GM12875 (cell line): Measurements from ENCODE around the gene SLC38A8.

Source experiments
- H3K4me3 ChIP-seq: one replicate; pipeline ENCODE4 v1.5.1; 2011; ENCODE audit warnings: low read depth, low read length, control low read depth
- TF ChIP-seq, protein P1 (sequence below): IDR thresholded peaks from 2 replicates; pipeline ENCODE4 v1.5.1; 2011; ENCODE audit warnings: low read depth, mild to moderate bottlenecking, control low read depth, inconsistent platforms, low read length, moderate library complexity, borderline replicate concordance; ENCODE audit not compliant: insufficient read depth

Gene SLC38A8

DNA sequence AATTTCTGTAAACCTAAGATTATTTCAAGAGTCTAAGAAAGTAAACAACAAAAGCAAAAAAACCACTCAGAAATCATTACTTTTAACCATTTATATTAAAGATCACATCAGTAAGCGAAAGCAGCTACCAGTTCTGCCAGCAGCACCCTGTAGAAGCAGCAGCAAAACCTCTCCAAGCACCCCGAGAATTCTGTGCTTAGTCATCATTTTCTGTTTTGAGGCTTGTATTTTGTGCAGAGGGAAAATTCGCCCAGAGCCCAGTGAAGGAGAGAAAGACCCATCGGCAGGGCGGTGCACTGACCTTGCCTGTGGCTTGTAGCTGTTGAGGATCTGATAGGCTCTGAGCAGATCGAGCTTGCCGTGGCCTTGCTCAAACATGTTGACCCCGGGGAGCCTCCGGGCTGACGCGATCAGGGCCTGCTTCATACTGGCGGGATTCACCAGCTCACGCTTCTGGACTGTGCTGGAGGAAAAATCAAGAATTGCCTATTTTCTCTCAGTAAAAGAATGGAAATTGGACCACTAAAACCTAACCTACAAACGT is 38.9 kb upstream of the SLC38A8 start:
- H3K4me3 ChIP-seq = no peak overlapping the region
- TF ChIP-seq, protein P1, sequence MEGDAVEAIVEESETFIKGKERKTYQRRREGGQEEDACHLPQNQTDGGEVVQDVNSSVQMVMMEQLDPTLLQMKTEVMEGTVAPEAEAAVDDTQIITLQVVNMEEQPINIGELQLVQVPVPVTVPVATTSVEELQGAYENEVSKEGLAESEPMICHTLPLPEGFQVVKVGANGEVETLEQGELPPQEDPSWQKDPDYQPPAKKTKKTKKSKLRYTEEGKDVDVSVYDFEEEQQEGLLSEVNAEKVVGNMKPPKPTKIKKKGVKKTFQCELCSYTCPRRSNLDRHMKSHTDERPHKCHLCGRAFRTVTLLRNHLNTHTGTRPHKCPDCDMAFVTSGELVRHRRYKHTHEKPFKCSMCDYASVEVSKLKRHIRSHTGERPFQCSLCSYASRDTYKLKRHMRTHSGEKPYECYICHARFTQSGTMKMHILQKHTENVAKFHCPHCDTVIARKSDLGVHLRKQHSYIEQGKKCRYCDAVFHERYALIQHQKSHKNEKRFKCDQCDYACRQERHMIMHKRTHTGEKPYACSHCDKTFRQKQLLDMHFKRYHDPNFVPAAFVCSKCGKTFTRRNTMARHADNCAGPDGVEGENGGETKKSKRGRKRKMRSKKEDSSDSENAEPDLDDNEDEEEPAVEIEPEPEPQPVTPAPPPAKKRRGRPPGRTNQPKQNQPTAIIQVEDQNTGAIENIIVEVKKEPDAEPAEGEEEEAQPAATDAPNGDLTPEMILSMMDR = no peak

DNA sequence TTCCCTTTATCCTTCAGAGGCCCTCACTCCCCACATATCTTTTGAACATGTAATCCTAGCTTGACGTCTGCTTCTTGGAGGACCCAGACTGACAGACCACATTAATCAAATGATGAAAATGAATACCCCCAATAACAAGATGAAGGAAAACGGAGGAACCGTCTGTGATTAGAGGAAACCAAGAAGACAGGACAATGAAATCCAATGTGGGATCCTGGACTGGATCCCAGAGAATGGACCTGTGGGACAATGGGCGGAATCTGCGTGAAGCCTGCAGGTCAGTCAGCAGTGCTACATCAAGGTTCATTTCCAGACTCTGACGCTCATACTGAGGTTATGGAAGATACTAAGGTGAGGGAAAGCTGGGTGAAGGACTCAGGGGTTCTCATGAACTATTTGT is 38.2 kb upstream of the SLC38A8 start:
- H3K4me3 ChIP-seq = no peak overlapping the region

DNA sequence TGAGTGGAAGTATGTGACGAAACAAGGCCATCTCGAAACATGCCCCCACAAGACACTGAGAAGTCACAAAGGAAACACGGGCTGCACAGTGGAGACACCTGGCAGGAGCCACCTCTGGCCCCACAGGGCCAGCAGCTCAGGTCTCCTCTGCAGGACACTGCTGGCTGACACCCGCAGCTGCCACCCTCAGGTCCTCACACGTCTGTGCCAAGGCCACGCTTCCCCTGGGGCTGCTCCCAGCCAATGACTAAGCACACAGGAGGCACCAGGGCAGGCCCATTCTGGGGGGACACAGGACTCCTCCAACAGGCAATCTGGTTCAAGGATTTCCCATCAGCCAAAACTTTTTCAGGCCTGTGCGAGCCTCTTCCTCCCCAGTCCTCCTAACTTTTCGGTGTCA is 37.8 kb upstream of the SLC38A8 start:
- no peak overlapping the region for H3K4me3 ChIP-seq
- TF ChIP-seq, protein P1 = no peak

More for the DNA sequence above, 38.2 kb upstream of the SLC38A8 start:
- TF ChIP-seq, protein P1 = no peak

DNA sequence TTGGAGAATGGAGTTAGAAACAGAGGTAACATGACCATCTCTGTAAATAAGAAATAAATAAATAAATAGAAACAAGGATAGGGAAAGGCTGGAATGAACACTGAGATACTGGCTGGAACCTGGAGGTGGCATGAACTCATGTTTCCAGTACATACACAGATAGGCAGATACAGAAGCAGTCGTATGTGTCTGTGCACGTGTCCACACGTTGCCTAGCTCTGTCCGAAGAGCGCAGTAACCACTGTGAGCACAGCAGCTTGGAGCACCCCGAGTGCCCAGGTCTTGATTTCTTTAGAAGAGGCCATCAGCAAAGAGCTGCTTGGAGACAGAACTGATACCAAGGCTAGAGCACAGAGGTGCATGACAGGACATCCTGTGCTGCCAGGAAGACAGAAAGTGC is 37.1 kb upstream of the SLC38A8 start:
- TF ChIP-seq, protein P1 = no peak
- H3K4me3 ChIP-seq = no peak overlapping the region

DNA sequence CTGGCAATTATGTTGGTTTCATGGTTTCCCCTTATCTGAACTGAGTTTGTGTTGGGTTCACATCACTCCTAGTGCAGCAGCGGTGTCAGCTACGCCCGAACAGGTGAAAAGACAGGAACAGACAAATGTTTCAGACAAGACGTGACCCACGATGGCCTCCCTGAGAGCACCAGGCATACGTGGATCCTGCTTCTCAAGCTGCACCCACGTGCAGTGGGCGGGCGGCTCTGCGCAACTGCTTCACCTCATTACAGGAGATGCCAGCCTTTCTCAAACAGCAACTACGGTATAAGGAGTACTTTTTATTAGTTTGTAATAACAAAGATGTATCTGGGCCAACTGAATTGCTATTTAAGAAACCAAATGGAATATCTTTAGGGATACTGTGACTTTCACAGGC is 32.8 kb upstream of the SLC38A8 start:
- H3K4me3 ChIP-seq = no peak overlapping the region
- TF ChIP-seq, protein P1 = no peak

DNA sequence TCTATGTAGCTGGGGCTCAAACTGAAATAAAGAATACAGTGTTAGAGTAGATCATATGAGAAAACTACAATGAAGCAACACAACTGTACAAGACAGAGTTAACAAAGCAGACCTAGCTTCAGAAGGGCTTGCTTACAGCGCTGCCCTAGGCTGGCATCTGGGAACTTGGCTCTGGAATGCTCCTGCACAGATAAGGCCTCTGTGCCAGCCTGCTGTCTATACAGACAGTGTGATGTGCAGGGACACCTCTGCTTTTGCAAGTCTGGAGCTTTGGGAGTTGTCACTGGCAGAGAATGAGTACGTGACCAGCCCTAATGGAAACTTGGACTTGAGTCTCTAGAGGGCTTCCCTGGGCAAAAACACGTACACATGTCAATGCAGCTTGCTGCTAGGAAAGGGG is 32.1 kb upstream of the SLC38A8 start:
- H3K4me3 ChIP-seq = no peak overlapping the region
- TF ChIP-seq, protein P1 = no peak

DNA sequence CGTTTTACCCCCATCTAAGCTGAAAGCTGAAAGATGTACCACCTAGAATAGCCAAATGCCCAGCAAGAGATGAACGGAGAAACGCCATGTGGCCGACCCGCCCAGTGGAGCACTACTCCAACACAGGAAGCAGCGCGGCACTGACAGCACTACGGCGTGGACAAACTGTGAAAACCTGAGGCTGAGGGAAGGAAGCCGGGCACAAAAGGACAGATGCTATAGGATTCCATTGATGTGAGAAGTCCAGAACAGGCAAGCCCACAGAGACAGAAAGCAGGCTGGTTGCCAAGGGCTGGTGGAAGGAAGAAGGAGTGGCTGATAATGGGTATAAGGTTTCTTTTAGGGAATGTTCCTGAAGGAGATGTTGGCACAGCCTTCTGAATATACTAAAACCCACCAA is 29.4 kb upstream of the SLC38A8 start:
- TF ChIP-seq, protein P1 = no peak
- H3K4me3 ChIP-seq = no peak overlapping the region
